ENCODE data around the gene SLC38A3. TPM values are rescaled to one million over a fixed set of nuclear protein-coding genes. Genes with fewer than 3 reads are reported as not detected.

SLC38A3 gene
- polyA plus RNA-seq = under 1 TPM; 0.08 to 0.11 TPM

DNA sequence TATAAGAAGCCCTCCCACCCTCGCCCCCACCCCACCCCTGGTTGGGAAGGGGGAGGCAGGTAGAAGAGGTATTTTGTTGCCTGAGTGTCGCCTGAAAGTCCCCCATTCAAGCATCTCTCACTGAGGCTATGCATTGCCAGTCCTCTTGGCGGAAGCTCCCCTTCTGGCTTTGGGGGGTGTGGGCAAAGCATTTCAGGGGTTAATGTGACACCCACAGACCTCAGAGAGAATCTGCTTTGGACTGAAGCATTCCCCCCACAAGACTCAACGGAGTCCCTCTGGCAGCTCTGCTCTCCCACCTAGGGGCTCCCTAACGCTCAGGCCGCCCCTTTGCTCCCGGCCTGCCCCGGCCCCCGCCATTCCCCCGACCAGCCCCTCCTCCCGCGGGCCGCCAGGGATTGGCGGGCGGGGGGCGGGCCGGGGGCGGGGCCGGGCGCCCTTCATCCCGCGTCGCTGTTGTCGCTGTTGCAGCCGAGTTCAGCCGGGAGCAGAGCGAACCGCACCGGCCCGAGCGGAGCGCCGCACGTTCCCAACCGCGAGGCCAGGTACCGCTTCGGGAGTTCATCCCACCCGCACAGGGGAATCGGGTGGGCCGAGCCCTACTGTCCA is at the start of gene SLC38A3:
TSS of gene SLC38A3 (plus strand) at position 468 of the 609 bp plus-strand sequence. CDS start 8,929 bp downstream, outside the sequence.
- H3K36me3 ChIP-seq (ENCODE audit: control insufficient read depth in 2 of 2, insufficient read depth in 2 of 2, low read length in 1 of 2) = no peaks in the 10 kb centered on the region
- H3K27ac ChIP-seq (ENCODE audit: low read depth in 2 of 2, low read length in 1 of 2) = no peak within 1 kb of the TSS
- H3K4me1 ChIP-seq (ENCODE audit: control insufficient read depth in 2 of 2, insufficient read depth in 2 of 2, low read length in 1 of 2) = peaks cover 8 to 9% of the 10 kb centered on the region in 2 donors
- 2 to 3% methylated on average over 41 of the region's 41 CpGs for WGBS, 2 donors
- H3K9me3 ChIP-seq (ENCODE audit: control insufficient read depth in 2 of 2, insufficient read depth in 1 of 2, low read depth in 1 of 2, low read length in 1 of 2) = no peaks in the 10 kb centered on the region
- H3K4me3 ChIP-seq (ENCODE audit: low read depth in 1 of 2, low read length in 2 of 2) = peak within 1 kb of the TSS; percentile 21 to 30
- peaks cover 0 to 28% of the 10 kb centered on the region in 2 donors for H3K27me3 ChIP-seq (ENCODE audit: control insufficient read depth in 1 of 2, insufficient read depth in 2 of 2, low read length in 2 of 2)

DNA sequence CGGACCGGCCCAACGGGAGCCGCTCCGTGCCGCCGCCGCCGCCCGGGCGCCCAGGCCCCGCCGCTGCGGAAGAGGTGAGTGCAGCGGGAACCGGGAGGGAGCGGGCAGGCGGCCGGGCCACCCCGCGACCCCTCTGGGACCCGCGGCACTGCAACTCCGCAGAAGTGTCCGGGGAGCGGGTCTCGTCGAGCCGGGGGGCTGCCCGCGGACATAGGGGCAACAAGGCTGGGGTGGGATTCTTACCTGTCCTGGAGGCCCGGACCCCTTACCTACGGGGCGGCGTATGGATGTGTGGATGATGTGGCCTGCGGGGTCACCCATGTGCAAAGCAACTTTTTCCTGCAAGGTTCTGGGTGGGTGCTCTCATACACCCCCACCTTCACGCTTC is 49.6 kb upstream of the SLC38A3 start:
- Histone ChIP-seq H3K27ac (ENCODE audit: low read depth in 2 of 2, low read length in 1 of 2) (peak overlapping the region; percentile 88 to 98), H3K4me1 (ENCODE audit: control insufficient read depth in 2 of 2, insufficient read depth in 2 of 2, low read length in 1 of 2) (peaks cover 9 to 41% of the 10 kb centered on the region in 2 donors), H3K9me3 (ENCODE audit: control insufficient read depth in 2 of 2, insufficient read depth in 1 of 2, low read depth in 1 of 2, low read length in 1 of 2) (no peaks in the 10 kb centered on the region), H3K27me3 (ENCODE audit: control insufficient read depth in 1 of 2, insufficient read depth in 2 of 2, low read length in 2 of 2) (no peaks in the 10 kb centered on the region), H3K36me3 (ENCODE audit: control insufficient read depth in 2 of 2, insufficient read depth in 2 of 2, low read length in 1 of 2) (peaks cover 0 to 7% of the 10 kb centered on the region in 2 donors), H3K4me3 (ENCODE audit: low read depth in 1 of 2, low read length in 2 of 2) (peak overlapping the region; percentile 85 to 89)
- 0 to 2% methylated on average over 37 of the region's 37 CpGs for WGBS, 2 donors

DNA sequence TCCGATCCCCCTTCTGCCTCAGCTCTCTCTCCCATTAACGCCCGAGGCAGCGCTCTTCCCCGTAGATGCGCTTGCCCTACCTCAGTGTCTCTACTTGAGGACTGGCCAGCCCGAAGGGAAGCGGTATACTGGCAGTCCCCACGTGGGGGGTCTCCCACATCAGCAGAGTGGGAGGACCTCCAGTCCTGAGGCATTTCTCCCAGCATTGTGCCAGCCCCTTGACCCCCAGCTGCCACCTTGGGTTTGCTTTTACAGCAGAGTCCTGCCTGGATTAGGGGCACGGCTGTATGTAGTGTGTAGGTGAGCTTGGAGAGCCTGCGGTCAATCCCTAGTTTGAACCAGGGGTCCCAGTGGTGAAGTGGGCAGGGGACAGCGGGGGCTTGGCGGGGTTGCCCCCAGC is 49.2 kb upstream of the SLC38A3 start:
- H3K4me1 ChIP-seq (ENCODE audit: control insufficient read depth in 2 of 2, insufficient read depth in 2 of 2, low read length in 1 of 2) = peaks cover 9 to 39% of the 10 kb centered on the region in 2 donors
- peak overlapping the region; percentile 85 to 89 for H3K4me3 ChIP-seq (ENCODE audit: low read depth in 1 of 2, low read length in 2 of 2)
- 27 to 31% methylated on average over 13 of the region's 13 CpGs for WGBS, 2 donors

DNA sequence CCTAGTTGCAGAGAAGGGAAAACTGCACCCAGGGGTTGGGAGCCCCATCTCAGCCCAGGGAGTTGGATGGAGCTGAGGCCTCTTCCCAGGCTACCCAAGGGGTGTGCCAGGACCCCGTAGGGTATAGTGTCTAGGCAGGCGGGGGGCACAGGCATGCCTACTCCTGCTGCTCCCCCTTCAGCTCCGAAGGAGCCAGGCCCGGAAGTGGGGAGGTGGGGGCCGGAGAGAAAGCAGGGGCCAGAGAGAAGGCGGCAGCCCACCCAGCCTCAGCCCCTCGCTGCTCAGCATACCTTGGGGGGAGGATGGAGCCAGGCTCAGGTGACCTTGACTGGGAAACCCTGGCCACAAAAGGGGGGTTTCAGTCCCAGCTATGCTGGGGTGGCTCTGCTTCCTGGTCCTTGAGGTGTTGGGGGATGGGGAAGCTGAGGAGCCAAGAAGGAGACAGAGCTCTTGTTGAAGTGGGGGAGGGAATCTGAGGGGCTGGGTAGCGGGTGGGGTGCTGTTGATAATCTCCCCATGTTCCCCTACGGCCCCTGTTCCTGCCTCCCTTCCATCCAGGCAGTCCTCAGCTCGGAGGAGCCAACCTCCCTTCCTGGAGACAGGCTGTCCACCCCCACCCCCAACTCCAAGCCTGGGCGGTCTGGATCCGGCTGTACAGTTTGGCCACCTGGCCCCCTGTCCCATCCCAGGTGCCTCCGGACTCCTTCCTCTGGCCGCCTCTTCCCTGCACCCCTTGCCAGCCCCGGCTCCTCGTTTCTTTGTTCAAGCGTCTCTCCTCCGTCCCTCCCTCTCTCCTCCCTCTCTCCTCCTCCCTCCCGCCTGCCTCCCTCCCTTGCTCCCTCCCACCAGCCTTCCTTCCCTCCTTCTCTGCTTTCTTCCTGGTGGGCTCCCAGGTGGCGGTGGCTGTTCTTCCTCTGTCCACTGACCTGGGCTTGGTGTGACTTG is 48.2 kb upstream of the SLC38A3 start:
- Histone ChIP-seq H3K27ac (ENCODE audit: low read depth in 2 of 2, low read length in 1 of 2) (peak overlapping the region; percentile 88 to 98), H3K4me3 (ENCODE audit: low read depth in 1 of 2, low read length in 2 of 2) (peak overlapping the region; percentile 85 to 89), H3K9me3 (ENCODE audit: control insufficient read depth in 2 of 2, insufficient read depth in 1 of 2, low read depth in 1 of 2, low read length in 1 of 2) (no peaks in the 10 kb centered on the region), H3K27me3 (ENCODE audit: control insufficient read depth in 1 of 2, insufficient read depth in 2 of 2, low read length in 2 of 2) (no peaks in the 10 kb centered on the region), H3K4me1 (ENCODE audit: control insufficient read depth in 2 of 2, insufficient read depth in 2 of 2, low read length in 1 of 2) (peaks cover 12 to 40% of the 10 kb centered on the region in 2 donors), H3K36me3 (ENCODE audit: control insufficient read depth in 2 of 2, insufficient read depth in 2 of 2, low read length in 1 of 2) (peaks cover 0 to 15% of the 10 kb centered on the region in 2 donors)
- 20 to 33% methylated on average over 18 to 20 of the region's 20 CpGs for WGBS, 2 donors

More for the DNA sequence above, 49.2 kb upstream of the SLC38A3 start:
- Histone ChIP-seq H3K27me3 (ENCODE audit: control insufficient read depth in 1 of 2, insufficient read depth in 2 of 2, low read length in 2 of 2) (no peaks in the 10 kb centered on the region), H3K27ac (ENCODE audit: low read depth in 2 of 2, low read length in 1 of 2) (peak overlapping the region; percentile 88 to 98), H3K36me3 (ENCODE audit: control insufficient read depth in 2 of 2, insufficient read depth in 2 of 2, low read length in 1 of 2) (peaks cover 0 to 8% of the 10 kb centered on the region in 2 donors), H3K9me3 (ENCODE audit: control insufficient read depth in 2 of 2, insufficient read depth in 1 of 2, low read depth in 1 of 2, low read length in 1 of 2) (no peaks in the 10 kb centered on the region)

GRCh38 chr3:50157827-50158529 is 47.1 kb upstream of the SLC38A3 start:
- WGBS, 2 donors = 40 to 57% methylated on average over 12 of the region's 12 CpGs
- peaks cover 11 to 44% of the 10 kb centered on the region in 2 donors for H3K4me1 ChIP-seq (ENCODE audit: control insufficient read depth in 2 of 2, insufficient read depth in 2 of 2, low read length in 1 of 2)
- H3K36me3 ChIP-seq (ENCODE audit: control insufficient read depth in 2 of 2, insufficient read depth in 2 of 2, low read length in 1 of 2) = peaks cover 0 to 24% of the 10 kb centered on the region in 2 donors
- no peaks in the 10 kb centered on the region for H3K27me3 ChIP-seq (ENCODE audit: control insufficient read depth in 1 of 2, insufficient read depth in 2 of 2, low read length in 2 of 2)
- no peaks in the 10 kb centered on the region for H3K9me3 ChIP-seq (ENCODE audit: control insufficient read depth in 2 of 2, insufficient read depth in 1 of 2, low read depth in 1 of 2, low read length in 1 of 2)
- peak overlapping the region; percentile 88 to 98 for H3K27ac ChIP-seq (ENCODE audit: low read depth in 2 of 2, low read length in 1 of 2)
- H3K4me3 ChIP-seq (ENCODE audit: low read depth in 1 of 2, low read length in 2 of 2) = peak overlapping the region; percentile 15 to 89

GRCh38 chr3:50158530-50159146 is 46.4 kb upstream of the SLC38A3 start:
- 52 to 63% methylated on average over 10 of the region's 10 CpGs for WGBS, 2 donors
- H3K36me3 ChIP-seq (ENCODE audit: control insufficient read depth in 2 of 2, insufficient read depth in 2 of 2, low read length in 1 of 2) = peaks cover 0 to 25% of the 10 kb centered on the region in 2 donors
- peaks cover 11 to 44% of the 10 kb centered on the region in 2 donors for H3K4me1 ChIP-seq (ENCODE audit: control insufficient read depth in 2 of 2, insufficient read depth in 2 of 2, low read length in 1 of 2)
- no peaks in the 10 kb centered on the region for H3K27me3 ChIP-seq (ENCODE audit: control insufficient read depth in 1 of 2, insufficient read depth in 2 of 2, low read length in 2 of 2)
- H3K9me3 ChIP-seq (ENCODE audit: control insufficient read depth in 2 of 2, insufficient read depth in 1 of 2, low read depth in 1 of 2, low read length in 1 of 2) = no peaks in the 10 kb centered on the region
- peak overlapping the region; percentile 88 to 98 for H3K27ac ChIP-seq (ENCODE audit: low read depth in 2 of 2, low read length in 1 of 2)
- peak overlapping the region; percentile 6 to 89 for H3K4me3 ChIP-seq (ENCODE audit: low read depth in 1 of 2, low read length in 2 of 2)

GRCh38 chr3:50160561-50160983 is 44.5 kb upstream of the SLC38A3 start:
- Histone ChIP-seq H3K27ac (ENCODE audit: low read depth in 2 of 2, low read length in 1 of 2) (peak overlapping the region; percentile 88 to 98), H3K36me3 (ENCODE audit: control insufficient read depth in 2 of 2, insufficient read depth in 2 of 2, low read length in 1 of 2) (peaks cover 0 to 27% of the 10 kb centered on the region in 2 donors), H3K4me1 (ENCODE audit: control insufficient read depth in 2 of 2, insufficient read depth in 2 of 2, low read length in 1 of 2) (peaks cover 16 to 54% of the 10 kb centered on the region in 2 donors), H3K27me3 (ENCODE audit: control insufficient read depth in 1 of 2, insufficient read depth in 2 of 2, low read length in 2 of 2) (no peaks in the 10 kb centered on the region), H3K9me3 (ENCODE audit: control insufficient read depth in 2 of 2, insufficient read depth in 1 of 2, low read depth in 1 of 2, low read length in 1 of 2) (no peaks in the 10 kb centered on the region), H3K4me3 (ENCODE audit: low read depth in 1 of 2, low read length in 2 of 2) (no peak overlapping the region)
- WGBS, 2 donors = 37 to 47% methylated on average over 7 of the region's 7 CpGs

DNA sequence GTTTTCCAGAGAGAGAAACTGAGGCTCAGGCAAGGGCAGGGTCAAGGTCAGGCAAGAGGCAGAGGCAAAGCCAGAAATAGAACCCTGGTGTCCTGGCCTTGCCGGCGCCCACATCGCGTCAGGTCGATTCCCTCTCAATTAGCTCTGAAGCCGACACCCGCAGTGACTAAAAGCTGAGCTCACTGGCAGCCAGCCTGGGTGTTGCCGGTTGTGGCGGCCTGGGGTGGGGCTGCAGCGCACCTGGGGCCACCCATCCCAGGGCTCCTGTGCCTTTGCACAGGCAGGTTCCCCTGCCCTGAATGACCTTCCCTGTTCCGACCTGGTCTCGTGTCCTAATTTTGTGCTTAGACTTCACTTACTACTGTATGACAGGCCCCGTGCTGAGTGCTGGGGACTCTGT is 43.8 kb upstream of the SLC38A3 start:
- peaks cover 19 to 61% of the 10 kb centered on the region in 2 donors for H3K4me1 ChIP-seq (ENCODE audit: control insufficient read depth in 2 of 2, insufficient read depth in 2 of 2, low read length in 1 of 2)
- peak overlapping the region; percentile 88 to 98 for H3K27ac ChIP-seq (ENCODE audit: low read depth in 2 of 2, low read length in 1 of 2)
- peaks cover 0 to 28% of the 10 kb centered on the region in 2 donors for H3K36me3 ChIP-seq (ENCODE audit: control insufficient read depth in 2 of 2, insufficient read depth in 2 of 2, low read length in 1 of 2)
- WGBS, 2 donors = 36 to 38% methylated on average over 13 of the region's 13 CpGs
- no peak overlapping the region for H3K4me3 ChIP-seq (ENCODE audit: low read depth in 1 of 2, low read length in 2 of 2)
- no peaks in the 10 kb centered on the region for H3K27me3 ChIP-seq (ENCODE audit: control insufficient read depth in 1 of 2, insufficient read depth in 2 of 2, low read length in 2 of 2)
- no peaks in the 10 kb centered on the region for H3K9me3 ChIP-seq (ENCODE audit: control insufficient read depth in 2 of 2, insufficient read depth in 1 of 2, low read depth in 1 of 2, low read length in 1 of 2)
